Peyer's patch (tissue), 4 donors: ENCODE data around the gene BRIP1. TPM values are rescaled to one million over a fixed set of nuclear protein-coding genes. Genes with fewer than 3 reads are reported as not detected.

ENCODE experiments used
- DNase-seq, 3 donors: peaks; one replicate each; pipeline ENCODE4 v3.0.0-alpha.2; 2017 to 2019
- H3K27ac ChIP-seq, 4 donors: fragments of 200-600 bp; sonication (generic); one replicate each; pipeline ENCODE4 v1.5.1; 2016 to 2019
- H3K27me3 ChIP-seq, 2 donors: fragments of 200-600 bp; sonication (generic); one replicate each; pipeline ENCODE4 v1.5.1; 2019
- H3K36me3 ChIP-seq, 3 donors: fragments of 200-600 bp; sonication (generic); one replicate each; pipeline ENCODE4 v1.5.1; 2016 to 2019
- H3K4me1 ChIP-seq, 4 donors: fragments of 200-600 bp; sonication (generic); one replicate each; pipeline ENCODE4 v1.5.1; 2016 to 2019
- H3K4me3 ChIP-seq, 4 donors: fragments of 200-600 bp; sonication (generic); 1 replicate in 3 of 4; 2 replicates in 1 of 4; pipeline ENCODE4 v1.5.1; 2016 to 2019; ENCODE audit warnings: mild to moderate bottlenecking in 1 of 4
- H3K9me3 ChIP-seq, 4 donors: fragments of 200-600 bp; sonication (generic); one replicate each; pipeline ENCODE4 v1.5.1; 2016 to 2019; ENCODE audit warnings: mild to moderate bottlenecking in 1 of 4
- POLR2A ChIP-seq, 2 donors: fragments of 450-650 bp; IDR thresholded peaks; one replicate each; pipeline ENCODE4 v1.5.1; 2017; ENCODE audit warnings: antibody characterized with exemption in 2 of 2, mild to moderate bottlenecking in 2 of 2, moderate library complexity in 2 of 2
- total RNA-seq, 4 donors: library from RNA; depleted of rRNA; stranded (reverse); fragments of >200 nt; gene quantifications; one replicate each; pipeline ENCODE4 v1.1.0, GENCODE V29; 2016
- TF ChIP-seq, protein P1 (sequence below), 6 experiments: fragments of 450-650 bp in 4 of 6; fragments of 200-600 bp in 2 of 6; sonication (generic) in 1 of 6; IDR thresholded peaks; one replicate each; pipeline ENCODE4 v1.5.1; 2017 to 2019; ENCODE audit warnings: antibody characterized with exemption in 6 of 6, mild to moderate bottlenecking in 3 of 6, moderate library complexity in 1 of 6

BRIP1 gene
- total RNA-seq, 4 donors from 2014 or later = 4.3 to 13.2 (median 4.5) TPM

DNA sequence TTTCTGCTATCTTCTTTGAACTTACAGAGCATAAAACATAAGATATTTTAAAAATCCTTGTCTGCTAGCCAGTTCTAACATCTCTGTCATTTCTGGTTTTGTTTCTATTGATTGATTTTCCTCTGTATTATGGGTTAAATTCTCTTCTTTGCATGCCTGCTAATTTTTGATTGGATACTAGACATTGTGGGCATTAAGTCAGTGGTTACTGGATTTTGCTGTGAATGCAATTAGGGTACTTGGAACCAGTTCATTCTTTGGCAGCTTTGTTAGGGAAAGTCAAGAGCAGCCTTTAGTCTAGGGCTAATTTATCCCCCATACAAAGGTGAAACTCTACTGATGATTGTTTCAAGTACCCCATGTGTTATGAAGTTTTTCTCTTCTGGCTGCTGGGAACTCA is 145.3 kb downstream of the BRIP1 start:
- Histone ChIP-seq H3K9me3 (peaks cover 0 to 12% (median 0%) of the 10 kb centered on the region in 4 donors), H3K27me3 (no peaks in the 10 kb centered on the region), H3K4me3 (no peak overlapping the region), H3K36me3 (no peaks in the 10 kb centered on the region), H3K27ac (no peak overlapping the region), H3K4me1 (no peaks in the 10 kb centered on the region)
- DNase-seq = no peak
- TF ChIP-seq POLR2A (IDR thresholded peaks at IDR 0.05) = no peak
- TF ChIP-seq, protein P1, sequence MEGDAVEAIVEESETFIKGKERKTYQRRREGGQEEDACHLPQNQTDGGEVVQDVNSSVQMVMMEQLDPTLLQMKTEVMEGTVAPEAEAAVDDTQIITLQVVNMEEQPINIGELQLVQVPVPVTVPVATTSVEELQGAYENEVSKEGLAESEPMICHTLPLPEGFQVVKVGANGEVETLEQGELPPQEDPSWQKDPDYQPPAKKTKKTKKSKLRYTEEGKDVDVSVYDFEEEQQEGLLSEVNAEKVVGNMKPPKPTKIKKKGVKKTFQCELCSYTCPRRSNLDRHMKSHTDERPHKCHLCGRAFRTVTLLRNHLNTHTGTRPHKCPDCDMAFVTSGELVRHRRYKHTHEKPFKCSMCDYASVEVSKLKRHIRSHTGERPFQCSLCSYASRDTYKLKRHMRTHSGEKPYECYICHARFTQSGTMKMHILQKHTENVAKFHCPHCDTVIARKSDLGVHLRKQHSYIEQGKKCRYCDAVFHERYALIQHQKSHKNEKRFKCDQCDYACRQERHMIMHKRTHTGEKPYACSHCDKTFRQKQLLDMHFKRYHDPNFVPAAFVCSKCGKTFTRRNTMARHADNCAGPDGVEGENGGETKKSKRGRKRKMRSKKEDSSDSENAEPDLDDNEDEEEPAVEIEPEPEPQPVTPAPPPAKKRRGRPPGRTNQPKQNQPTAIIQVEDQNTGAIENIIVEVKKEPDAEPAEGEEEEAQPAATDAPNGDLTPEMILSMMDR (IDR thresholded peaks at IDR 0.05) = no peak

DNA sequence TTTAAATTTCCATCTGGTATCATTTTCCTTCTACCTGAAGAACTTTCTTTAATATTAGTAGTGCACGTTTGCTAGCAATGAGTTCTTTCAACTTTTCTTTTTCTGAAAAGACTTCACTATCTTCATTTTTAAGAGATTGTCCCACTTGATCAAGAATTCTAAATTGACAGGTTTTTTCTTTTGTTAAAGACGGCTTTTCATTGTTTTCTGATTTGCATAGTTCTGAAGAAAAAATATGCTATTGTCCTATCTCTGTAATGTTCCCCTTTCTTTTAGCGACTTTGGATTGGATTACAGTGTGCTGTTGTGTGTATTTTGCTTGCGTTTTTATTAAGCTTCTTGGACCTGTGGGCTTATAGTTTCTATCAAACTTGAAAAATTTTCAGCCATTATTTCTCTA is 146.0 kb downstream of the BRIP1 start:
- Histone ChIP-seq H3K27me3 (no peaks in the 10 kb centered on the region), H3K36me3 (no peaks in the 10 kb centered on the region), H3K4me3 (no peak overlapping the region), H3K9me3 (peaks cover 0 to 12% (median 0%) of the 10 kb centered on the region in 4 donors), H3K4me1 (no peaks in the 10 kb centered on the region), H3K27ac (no peak overlapping the region)
- no peak for DNase-seq
- no peak for TF ChIP-seq POLR2A (IDR thresholded peaks at IDR 0.05)
- TF ChIP-seq, protein P1 (IDR thresholded peaks at IDR 0.05) = no peak

DNA sequence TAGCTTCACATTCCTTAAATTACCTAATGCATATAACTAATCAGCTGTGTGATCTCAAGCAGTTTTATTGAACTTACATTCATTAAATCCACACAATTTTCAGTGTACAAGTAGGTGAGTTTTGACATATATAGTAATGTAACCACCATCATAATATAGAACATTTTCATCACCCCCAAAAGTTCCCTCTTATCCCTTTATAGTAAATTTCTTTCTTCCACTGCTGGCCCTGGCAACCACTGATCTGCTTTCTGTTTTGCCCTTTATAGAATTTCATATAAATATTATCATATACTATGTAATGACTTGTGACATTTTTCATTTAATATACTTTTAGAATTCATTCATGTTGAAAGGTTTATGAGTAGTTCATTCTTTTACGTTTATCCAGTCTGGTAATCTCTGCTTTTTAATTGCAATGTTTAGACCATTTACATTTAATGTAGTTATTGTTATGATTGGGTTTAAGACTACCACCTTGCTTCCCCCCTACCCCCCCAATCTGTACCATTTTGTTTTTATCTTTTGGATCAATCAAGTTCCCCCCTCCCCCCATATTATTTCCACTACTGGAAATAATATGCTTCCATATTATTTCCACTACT is 147.0 kb downstream of the BRIP1 start:
- H3K9me3 ChIP-seq = peaks cover 0 to 12% (median 0%) of the 10 kb centered on the region in 4 donors
- no peak overlapping the region for H3K4me3 ChIP-seq
- TF ChIP-seq, protein P1 (IDR thresholded peaks at IDR 0.05) = no peak
- no peak for TF ChIP-seq POLR2A (IDR thresholded peaks at IDR 0.05)
- no peaks in the 10 kb centered on the region for H3K36me3 ChIP-seq
- H3K4me1 ChIP-seq = no peaks in the 10 kb centered on the region
- H3K27me3 ChIP-seq = no peaks in the 10 kb centered on the region
- DNase-seq = no peak
- no peak overlapping the region for H3K27ac ChIP-seq

DNA sequence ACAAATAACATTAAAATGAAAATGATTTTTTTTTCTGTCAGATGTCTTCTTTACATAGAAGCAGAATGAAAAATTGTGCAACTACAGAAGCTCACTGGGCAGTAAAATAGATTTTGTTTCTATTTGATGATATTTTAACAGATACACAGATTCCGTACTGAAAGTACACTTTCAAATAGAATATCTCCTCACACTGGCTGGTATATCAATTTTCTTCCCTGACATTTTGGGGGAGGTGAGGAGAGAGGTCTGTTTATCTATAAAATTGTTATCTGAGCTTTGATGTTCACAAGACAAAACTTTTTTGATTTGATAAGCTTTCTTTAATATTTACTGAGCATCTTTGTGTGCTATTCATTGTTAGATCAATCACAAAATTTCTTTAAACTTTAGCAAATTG is 148.0 kb downstream of the BRIP1 start:
- Histone ChIP-seq H3K9me3 (peaks cover 0 to 12% (median 0%) of the 10 kb centered on the region in 4 donors), H3K4me1 (no peaks in the 10 kb centered on the region), H3K4me3 (no peak overlapping the region), H3K27ac (no peak overlapping the region), H3K36me3 (no peaks in the 10 kb centered on the region), H3K27me3 (no peaks in the 10 kb centered on the region)
- no peak for TF ChIP-seq POLR2A (IDR thresholded peaks at IDR 0.05)
- TF ChIP-seq, protein P1 (IDR thresholded peaks at IDR 0.05) = no peak
- no peak for DNase-seq

DNA sequence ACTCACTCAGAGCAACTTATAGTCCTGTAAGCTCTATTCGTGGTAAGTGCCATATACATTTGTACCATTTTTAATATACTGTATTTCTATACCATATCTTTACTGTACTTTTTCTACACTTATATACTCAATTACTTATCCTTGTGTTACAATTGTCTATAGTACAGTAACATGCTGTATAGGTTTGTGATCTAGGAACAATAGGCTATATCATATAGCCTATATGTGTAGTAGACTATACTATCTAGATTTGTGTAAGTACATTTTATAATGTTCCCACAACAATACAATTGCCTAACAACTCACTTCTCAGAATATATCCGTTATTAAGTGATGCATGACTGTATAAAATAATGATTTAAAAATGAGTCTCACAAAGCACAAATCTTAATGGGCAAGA is 149.0 kb downstream of the BRIP1 start:
- TF ChIP-seq POLR2A (IDR thresholded peaks at IDR 0.05) = no peak
- TF ChIP-seq, protein P1 (IDR thresholded peaks at IDR 0.05) = no peak
- Histone ChIP-seq H3K4me3 (no peak overlapping the region), H3K27me3 (no peaks in the 10 kb centered on the region), H3K27ac (no peak overlapping the region), H3K9me3 (peaks cover 0 to 12% (median 0%) of the 10 kb centered on the region in 4 donors), H3K36me3 (no peaks in the 10 kb centered on the region), H3K4me1 (no peaks in the 10 kb centered on the region)
- DNase-seq = no peak
